MM.1S (cell line): ENCODE measurements around the gene ZNF692.

Experiments used
- DNase-seq: peaks from one replicate; pipeline ENCODE4 v3.0.0-alpha.2; 2015
- H2AFZ ChIP-seq: fragments of 300-600 bp; sonication (generic); 2 replicates; pipeline ENCODE4 v1.6.0; 2016; ENCODE audit warnings: antibody characterized with exemption, low read length
- H3F3A ChIP-seq: fragments of 300-600 bp; sonication (generic); 2 replicates; pipeline ENCODE4 v1.6.1; 2016; ENCODE audit warnings: mild to moderate bottlenecking, antibody characterized with exemption, low read length, moderate library complexity, mixed read lengths; ENCODE audit not compliant: insufficient read depth
- H3K27ac ChIP-seq: fragments of 300-600 bp; sonication (generic); 2 replicates; pipeline ENCODE4 v1.5.1; 2016; ENCODE audit warnings: mild to moderate bottlenecking, low read length
- H3K27me3 ChIP-seq: fragments of 300-600 bp; sonication (generic); replicated peaks from 2 replicates; pipeline ENCODE4 v1.6.0; 2016; ENCODE audit warnings: low read length; ENCODE audit not compliant: insufficient read depth
- H3K36me3 ChIP-seq: fragments of 300-600 bp; sonication (generic); replicated peaks from 2 replicates; pipeline ENCODE4 v1.6.1; 2016; ENCODE audit warnings: mild to moderate bottlenecking, low read length, mixed read lengths; ENCODE audit not compliant: insufficient read depth
- H3K4me1 ChIP-seq: fragments of 300-600 bp; sonication (generic); 2 replicates; pipeline ENCODE4 v1.6.1; 2016; ENCODE audit warnings: low read length, mixed read lengths
- H3K4me2 ChIP-seq: fragments of 300-600 bp; sonication (generic); 2 replicates; pipeline ENCODE4 v1.6.0; 2016; ENCODE audit warnings: low read depth, low read length
- H3K4me3 ChIP-seq: fragments of 300-600 bp; sonication (generic); 2 replicates; pipeline ENCODE4 v1.5.1; 2016; ENCODE audit warnings: low read length, mixed read lengths
- H3K79me2 ChIP-seq: fragments of 300-600 bp; sonication (generic); 2 replicates; pipeline ENCODE4 v1.6.1; 2016; ENCODE audit warnings: mixed run types, low read length, mixed read lengths
- H3K9ac ChIP-seq: fragments of 300-600 bp; sonication (generic); 2 replicates; pipeline ENCODE4 v1.6.1; 2016; ENCODE audit warnings: low read length, mixed read lengths
- H3K9me2 ChIP-seq: fragments of 300-600 bp; sonication (generic); replicated peaks from 2 replicates; pipeline ENCODE4 v1.6.1; 2016; ENCODE audit warnings: mild to moderate bottlenecking, low read length, mixed read lengths; ENCODE audit not compliant: insufficient read depth
- H3K9me3 ChIP-seq: fragments of 300-600 bp; sonication (generic); replicated peaks from 2 replicates; pipeline ENCODE4 v1.6.1; 2016; ENCODE audit warnings: mild to moderate bottlenecking, low read length, mixed read lengths; ENCODE audit not compliant: insufficient read depth
- H4K20me1 ChIP-seq: fragments of 300-600 bp; sonication (generic); 2 replicates; pipeline ENCODE4 v1.6.1; 2016; ENCODE audit warnings: mild to moderate bottlenecking, low read length, moderate library complexity, mixed read lengths; ENCODE audit not compliant: insufficient read depth
- CTCF ChIP-seq: fragments of 300-600 bp; sonication (generic); IDR thresholded peaks from 2 replicates; pipeline ENCODE4 v1.5.1; 2016; ENCODE audit warnings: antibody characterized with exemption, low read length, mixed read lengths
- EZH2 ChIP-seq: fragments of 300-600 bp; sonication (generic); optimal IDR thresholded peaks from 2 replicates; pipeline ENCODE3; 2017; ENCODE audit warnings: low read depth, mild to moderate bottlenecking, antibody characterized with exemption, low read length, mixed read lengths
- EZH2phosphoT487 ChIP-seq: fragments of 300-600 bp; sonication (generic); IDR thresholded peaks from 2 replicates; pipeline ENCODE4 v1.6.1; 2018; ENCODE audit warnings: antibody characterized with exemption, low read length

The ZNF692 gene

GRCh38 chr1:248818505-248819374, 40.1 kb downstream of the ZNF692 start:
- peaks cover 11% of the 10 kb centered on the region; the same call in 1 of the 2 replicates for H3F3A ChIP-seq
- H3K4me1 ChIP-seq = peaks cover 51% of the 10 kb centered on the region
- peak overlapping the region; percentile 14; the same call in 1 of the 2 replicates for H3K9ac ChIP-seq
- H3K9me3 ChIP-seq = no peaks in the 10 kb centered on the region
- no peaks in the 10 kb centered on the region for H4K20me1 ChIP-seq
- H2AFZ ChIP-seq = no peak overlapping the region
- H3K27me3 ChIP-seq = no peaks in the 10 kb centered on the region
- H3K9me2 ChIP-seq = no peaks in the 10 kb centered on the region
- H3K79me2 ChIP-seq = peaks cover 70% of the 10 kb centered on the region
- DNase-seq = no peak
- peaks cover 15% of the 10 kb centered on the region; the same call in 1 of the 2 replicates for H3K36me3 ChIP-seq
- H3K4me2 ChIP-seq = peak overlapping the region; percentile 44
- peak overlapping the region; percentile 8; the same call in 1 of the 2 replicates for H3K4me3 ChIP-seq
- TF ChIP-seq CTCF (no peak), EZH2 (no peak)
- H3K27ac ChIP-seq = peak overlapping the region; percentile 74

- Histone ChIP-seq H2AFZ (no peak overlapping the region), H3K79me2 (peaks cover 56% of the 10 kb centered on the region), H4K20me1 (no peaks in the 10 kb centered on the region), H3K4me2 (no peak overlapping the region), H3K27ac (no peak overlapping the region), H3K4me1 (peaks cover 37% of the 10 kb centered on the region), H3K9ac (no peak overlapping the region), H3K9me2 (no peaks in the 10 kb centered on the region), H3K4me3 (no peak overlapping the region), H3K36me3 (peaks cover 15% of the 10 kb centered on the region; the same call in 1 of the 2 replicates), H3F3A (peaks cover 1% of the 10 kb centered on the region; the same call in 1 of the 2 replicates), H3K9me3 (no peaks in the 10 kb centered on the region), H3K27me3 (no peaks in the 10 kb centered on the region)
- DNase-seq = no peak
- no peak for TF ChIP-seq CTCF
- no peak for TF ChIP-seq EZH2
- TF ChIP-seq EZH2phosphoT487 = no peak
Observed at GRCh38 chr1:248817065-248817464, 41.8 kb downstream of the ZNF692 start.

GRCh38 chr1:248816042-248816851, 42.6 kb downstream of the ZNF692 start:
- Histone ChIP-seq H4K20me1 (no peaks in the 10 kb centered on the region), H3K4me3 (no peak overlapping the region), H3K9me3 (no peaks in the 10 kb centered on the region), H3K27ac (no peak overlapping the region), H3K9ac (no peak overlapping the region), H2AFZ (no peak overlapping the region), H3F3A (no peaks in the 10 kb centered on the region), H3K4me1 (peaks cover 29% of the 10 kb centered on the region), H3K36me3 (peaks cover 15% of the 10 kb centered on the region; the same call in 1 of the 2 replicates), H3K4me2 (no peak overlapping the region), H3K9me2 (no peaks in the 10 kb centered on the region), H3K27me3 (no peaks in the 10 kb centered on the region), H3K79me2 (peaks cover 48% of the 10 kb centered on the region)
- no peak for DNase-seq
- TF ChIP-seq EZH2 (no peak), CTCF (no peak), EZH2phosphoT487 (no peak)
